ENCODE results near the gene POLR2C. TPM values are rescaled to one million over a fixed set of nuclear protein-coding genes. Genes with fewer than 3 reads are reported as not detected.
A peak's percentile ranks its signal among the peaks of the same experiment; 100 is the strongest.
"Not testable (repeated sequence)": the region's sequence is repeated elsewhere in the genome, so short reads cannot be mapped to it uniquely, and the experiment has no call there.

Gene POLR2C
- 126 TPM for total RNA-seq

DNA sequence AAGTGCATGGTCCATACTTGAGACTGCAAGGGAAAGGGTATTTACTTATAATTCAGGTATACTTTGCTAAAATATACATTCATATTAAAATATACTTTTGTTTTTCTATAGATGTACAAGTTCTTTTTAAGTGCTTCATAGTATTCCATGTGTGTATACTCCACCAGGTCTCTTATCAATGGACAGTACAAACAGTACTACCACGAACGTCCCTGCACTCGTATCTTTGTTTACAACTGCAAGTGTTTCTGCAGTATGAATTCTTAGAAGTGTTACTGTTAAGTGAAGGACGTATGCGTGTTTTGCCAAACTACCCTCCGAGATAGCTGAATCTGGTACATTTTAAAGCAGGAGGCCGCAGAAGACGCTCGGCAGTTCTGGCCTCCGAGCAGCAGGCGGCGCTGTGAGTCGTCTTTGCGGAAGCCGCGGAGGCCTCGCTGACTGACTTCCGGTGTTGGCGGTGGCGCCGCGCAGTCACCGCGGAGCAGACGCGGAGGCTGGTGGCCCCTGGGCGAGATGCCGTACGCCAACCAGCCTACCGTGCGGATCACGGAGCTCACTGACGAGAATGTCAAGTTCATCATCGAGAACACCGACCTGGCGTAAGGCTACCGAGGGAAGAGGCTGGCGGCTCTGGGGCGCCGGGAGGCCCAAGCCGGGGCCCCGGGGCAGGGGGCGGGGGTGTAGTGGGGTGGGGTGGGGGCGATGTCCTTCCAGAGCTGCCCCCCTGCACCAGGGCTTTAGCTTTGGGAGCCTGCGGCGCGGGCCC is at the start of gene POLR2C:
POLR2C (plus strand) TSS at position 471 of the 769 bp plus-strand sequence; CDS start at position 517, 46 bp downstream.
- DNase-seq (ENCODE audit: low read depth in 2 of 3, low spot score in 2 of 3) = peak; percentile 88 to 92 (median 91)

DNA sequence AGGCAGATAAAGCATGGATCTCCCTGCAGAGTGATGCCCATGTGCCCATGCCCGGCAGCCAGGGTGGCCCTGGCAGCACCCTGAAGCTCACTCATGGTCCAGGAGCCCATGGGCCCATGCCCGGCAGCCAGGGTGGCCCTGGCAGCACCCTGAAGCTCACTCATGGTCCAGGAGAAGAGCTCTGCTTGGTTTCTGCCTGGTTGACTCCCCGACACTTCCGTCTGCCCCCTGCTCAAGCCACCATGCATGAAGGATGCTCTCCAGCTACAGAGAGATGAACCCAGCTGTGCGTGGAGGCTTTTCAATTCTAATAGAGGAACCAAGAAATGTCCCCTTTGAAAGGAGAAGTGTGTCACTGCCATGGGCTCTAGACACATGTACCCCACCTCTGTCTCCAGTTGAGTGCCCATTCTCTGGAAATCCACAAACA is 49.2 kb upstream of the POLR2C start:
- DNase-seq (ENCODE audit: low read depth in 2 of 3, low spot score in 2 of 3) = no peak

DNA sequence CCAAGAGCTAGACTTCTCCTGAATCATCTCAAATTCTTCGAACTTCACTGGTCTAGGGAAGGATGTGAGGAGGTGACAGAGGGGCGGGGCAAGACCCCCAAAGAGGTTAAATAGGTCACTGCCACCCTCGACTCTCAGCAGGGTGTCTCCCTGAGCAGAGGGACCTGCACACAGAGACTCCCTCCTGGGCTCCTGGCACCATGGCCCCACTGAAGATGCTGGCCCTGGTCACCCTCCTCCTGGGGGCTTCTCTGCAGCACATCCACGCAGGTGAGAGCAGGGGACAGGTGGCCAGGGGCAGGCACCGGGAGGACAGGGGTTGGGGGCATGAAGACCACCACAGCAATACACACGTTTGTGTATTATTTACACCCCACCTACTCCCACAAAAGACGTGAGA is 48.7 kb upstream of the POLR2C start:
- no peak for DNase-seq (ENCODE audit: low read depth in 2 of 3, low spot score in 2 of 3)

DNA sequence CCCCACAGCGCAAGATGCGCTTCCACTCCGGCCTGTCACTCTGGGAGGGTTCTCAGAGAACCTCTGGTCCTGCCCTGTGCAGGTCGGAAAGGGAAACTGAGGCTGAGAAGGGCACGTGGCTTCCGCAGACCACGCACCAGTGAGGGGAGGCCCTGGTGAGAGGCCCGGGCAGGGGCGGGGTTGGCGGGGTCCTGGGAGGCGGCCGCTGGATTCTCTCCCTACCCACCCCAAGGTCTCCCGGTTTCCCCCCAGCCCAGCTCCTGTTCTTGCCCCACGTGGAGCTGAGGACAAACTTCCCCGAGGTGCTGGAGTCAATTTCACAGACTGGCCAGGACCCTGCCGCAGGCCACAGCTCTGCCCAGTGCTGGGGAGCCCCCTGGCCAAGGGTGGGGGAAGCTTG is 46.4 kb upstream of the POLR2C start:
- DNase-seq (ENCODE audit: low read depth in 2 of 3, low spot score in 2 of 3) = no peak

DNA sequence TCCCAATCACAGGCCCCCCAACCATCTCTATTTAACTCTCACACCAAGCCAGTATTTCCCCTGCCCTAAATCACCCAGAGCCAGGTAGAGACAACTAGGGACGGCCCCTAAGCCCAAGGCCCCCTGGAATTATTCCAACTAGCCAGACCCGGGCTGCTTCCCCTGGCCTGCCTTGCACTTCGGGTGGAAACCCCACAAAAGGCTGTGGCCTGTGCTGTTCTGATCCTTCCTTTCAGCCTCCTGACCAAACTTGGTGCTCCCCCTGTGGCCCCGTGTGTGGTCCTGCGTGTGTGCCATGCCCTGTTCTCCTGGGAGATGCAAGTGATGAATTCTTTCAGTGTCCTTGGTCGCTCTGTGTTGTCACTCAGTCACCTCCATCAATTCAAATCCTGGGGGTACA is 43.0 kb upstream of the POLR2C start:
- no peak for DNase-seq (ENCODE audit: low read depth in 2 of 3, low spot score in 2 of 3)

DNA sequence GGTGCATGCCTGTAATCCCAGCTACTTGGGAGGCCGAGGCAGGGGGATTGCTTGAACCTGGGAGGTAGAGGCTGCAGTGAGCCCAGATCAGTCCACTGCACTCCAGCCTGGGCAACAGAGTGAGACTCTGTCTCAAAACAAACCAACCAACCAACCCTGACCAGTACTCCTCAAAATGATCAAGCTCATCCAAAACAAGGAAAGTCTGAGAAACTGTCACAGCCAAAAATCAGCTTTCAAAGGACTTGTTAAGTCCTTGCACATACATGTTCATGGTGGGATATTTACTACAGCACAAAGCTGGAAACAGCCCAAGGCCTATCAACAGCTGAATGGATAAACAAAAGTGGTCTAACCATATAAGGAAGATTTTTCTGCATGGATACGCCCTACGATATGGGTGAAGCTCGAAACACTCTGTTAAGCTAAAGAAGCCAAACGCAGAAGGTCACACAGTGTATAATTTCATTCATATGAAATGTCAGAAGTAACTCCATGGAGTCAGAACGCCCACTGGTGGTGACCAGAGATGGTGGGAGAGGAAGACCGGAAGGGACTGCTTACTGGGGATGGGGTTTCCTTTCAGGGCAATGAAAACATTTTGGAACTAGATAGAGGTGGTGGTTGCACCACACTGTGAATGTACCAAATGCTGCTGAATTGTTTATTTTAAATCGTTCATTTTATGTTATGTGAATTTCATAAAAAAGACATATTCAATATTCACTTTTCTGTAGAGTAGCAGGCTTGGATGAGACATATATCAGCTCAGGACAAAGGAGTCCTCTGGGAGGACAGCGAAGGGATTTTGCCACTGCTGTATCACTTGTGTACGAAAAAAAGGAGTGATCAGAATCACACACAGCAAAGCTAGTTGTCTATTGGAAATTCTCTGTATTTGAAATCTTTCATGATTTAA is 40.2 kb upstream of the POLR2C start:
- peak in 1 of 3 donors; percentile 27 for DNase-seq (ENCODE audit: low read depth in 2 of 3, low spot score in 2 of 3)

DNA sequence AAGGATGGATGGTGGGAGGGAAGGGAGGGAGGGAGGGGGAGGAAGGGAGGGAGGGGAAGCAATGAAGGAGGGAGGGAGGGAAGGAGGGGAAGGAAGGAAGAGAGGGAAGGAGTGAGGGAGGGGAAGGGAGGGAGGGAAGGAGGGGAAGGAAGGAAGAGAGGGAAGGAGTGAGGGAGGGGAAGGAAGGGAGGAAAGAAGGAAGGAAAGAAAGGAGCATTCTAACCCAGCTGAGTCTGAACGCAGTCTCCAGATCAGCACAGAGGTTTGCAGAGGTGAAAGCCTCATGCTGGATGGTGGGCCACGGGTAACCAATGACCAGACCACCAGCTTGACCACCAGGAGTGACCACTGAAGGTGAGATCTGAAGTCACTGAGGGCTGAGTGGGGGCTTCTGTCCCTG is 39.3 kb upstream of the POLR2C start:
- DNase-seq (ENCODE audit: low read depth in 2 of 3, low spot score in 2 of 3) = no peak

DNA sequence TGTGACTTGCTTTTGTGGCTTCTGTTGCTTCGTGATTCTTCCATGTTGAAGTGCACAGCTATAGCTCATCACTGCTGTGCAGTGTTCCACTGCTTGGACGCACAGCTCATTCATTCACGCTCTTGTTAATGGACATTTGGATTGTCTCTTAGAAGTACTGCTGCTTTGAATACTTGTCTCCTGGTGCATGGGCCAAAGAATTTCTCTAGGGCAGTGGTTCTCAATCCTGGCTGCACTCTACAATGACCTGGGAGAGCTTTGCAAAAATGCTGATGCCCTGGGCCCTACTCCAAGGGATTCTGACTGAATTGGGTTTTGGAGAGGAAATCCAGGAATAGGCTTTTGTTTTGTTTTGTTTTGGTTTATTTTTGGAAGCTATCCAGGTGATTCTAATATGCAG is 37.9 kb upstream of the POLR2C start:
- no peak for DNase-seq (ENCODE audit: low read depth in 2 of 3, low spot score in 2 of 3)

DNA sequence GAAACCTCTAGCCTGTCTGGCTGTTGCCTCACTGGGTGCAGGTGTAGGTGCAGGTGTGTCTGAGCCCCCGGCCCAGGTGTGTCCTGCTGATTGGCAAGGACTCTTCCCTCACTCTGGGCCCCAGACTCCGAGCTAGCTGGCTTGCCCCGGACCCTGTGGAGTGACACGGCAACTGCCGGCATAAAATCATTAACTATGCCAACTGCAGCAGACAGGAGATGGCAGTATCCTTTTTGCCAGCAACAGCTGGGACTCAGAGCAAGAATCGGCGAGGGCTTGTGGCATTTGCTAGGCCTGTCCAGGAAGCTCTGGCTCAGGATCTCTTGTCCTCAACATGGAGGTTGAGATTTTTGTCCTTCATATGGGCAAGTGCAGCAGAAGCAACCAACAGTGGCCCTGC is 36.1 kb upstream of the POLR2C start:
- DNase-seq (ENCODE audit: low read depth in 2 of 3, low spot score in 2 of 3) = no peak

DNA sequence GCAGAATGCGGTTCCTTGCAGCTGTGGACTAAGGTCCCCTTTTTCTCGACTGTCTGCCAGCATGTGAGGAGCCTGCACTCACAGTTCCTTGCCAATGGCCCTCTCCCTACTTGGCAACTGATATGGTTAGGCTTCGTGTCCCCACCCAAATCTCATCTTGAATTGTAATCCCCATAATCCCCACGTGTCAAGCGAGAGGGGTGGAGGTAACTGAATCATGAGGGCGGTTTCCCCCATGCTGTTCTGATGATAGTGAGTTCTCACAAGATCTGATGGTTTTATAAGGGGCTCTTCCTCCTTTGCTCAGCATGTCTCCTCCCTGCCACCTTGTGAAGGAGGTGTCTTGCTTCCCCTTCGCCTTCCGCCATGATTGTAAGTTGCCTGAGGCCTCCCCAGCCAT is 35.2 kb upstream of the POLR2C start:
- DNase-seq (ENCODE audit: low read depth in 2 of 3, low spot score in 2 of 3) = no peak

DNA sequence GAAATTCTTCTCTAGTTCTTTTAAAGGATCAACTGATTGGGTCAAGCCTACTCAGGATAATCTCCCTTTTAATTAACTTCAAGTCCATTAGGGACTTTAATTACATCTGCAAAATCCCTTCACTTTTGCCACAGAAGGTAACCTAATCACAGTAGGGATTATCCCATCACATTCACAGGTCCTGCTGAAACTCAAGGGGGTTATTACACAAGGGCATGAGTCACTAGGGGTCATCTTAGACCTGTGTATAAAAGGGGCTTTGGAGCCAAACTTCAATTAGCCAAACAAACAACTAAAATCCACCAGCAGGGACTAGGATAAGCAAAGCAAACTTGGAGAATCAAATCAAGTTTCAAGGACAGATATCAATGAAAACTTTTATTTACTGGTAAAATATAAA is 34.7 kb upstream of the POLR2C start:
- DNase-seq (ENCODE audit: low read depth in 2 of 3, low spot score in 2 of 3) = no peak

DNA sequence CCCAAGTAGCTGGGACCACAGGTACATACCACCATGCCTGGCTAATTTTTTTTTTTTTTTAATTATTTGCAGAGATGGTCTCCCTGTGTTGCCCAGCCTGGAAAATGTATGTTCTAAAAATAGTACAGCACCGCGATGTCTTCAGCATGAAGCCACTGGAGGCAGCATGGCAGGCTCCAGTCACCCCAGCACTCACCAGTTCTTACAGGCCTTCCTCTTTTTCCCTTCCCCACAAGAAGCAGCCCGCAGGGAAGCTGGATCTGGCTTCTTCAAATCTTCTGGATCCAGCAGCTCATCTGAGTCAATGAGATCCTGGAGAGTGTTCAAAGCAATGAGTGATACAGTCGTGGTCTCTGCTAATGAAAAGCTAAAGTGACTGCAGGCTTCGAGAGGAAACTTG is 31.5 kb upstream of the POLR2C start:
- DNase-seq (ENCODE audit: low read depth in 2 of 3, low spot score in 2 of 3) = no peak

DNA sequence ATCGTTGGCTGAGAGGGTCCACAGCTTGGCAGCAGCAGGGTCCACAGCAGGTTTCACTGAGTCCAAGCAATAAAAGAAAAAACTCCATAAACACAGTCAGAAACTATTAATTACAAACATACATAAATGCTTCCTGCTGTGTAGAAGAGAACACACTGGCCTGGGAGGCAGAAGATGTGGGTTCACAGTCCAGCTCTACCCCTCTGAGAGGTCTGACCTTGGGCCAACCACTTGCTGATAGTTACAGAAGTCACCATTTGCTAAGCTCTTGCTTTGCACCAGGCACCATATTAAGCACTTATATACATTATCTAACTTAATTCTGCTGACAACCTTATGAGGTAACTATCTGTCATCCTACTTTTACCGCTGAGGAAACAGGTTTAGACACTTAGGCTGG is 30.0 kb upstream of the POLR2C start:
- no peak for DNase-seq (ENCODE audit: low read depth in 2 of 3, low spot score in 2 of 3)

DNA sequence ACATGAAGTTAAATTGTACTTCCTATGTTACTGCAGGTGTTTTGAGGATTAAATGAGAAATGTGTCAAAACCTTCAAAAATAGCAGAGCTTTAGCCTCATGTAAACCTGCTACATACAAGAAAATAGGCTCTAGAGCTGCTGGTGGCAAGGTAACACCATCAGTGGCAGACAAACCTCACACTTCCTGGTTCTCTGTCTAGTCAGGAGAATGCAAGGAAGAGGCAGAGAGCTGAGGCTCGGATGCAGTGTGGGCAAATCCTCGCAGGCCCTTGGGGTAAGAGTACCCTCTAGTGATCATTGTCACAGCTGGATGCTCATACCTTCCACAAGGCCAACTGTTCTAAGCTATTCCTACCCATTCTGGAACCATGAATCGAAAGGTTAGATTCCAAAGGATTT is 29.5 kb upstream of the POLR2C start:
- no peak for DNase-seq (ENCODE audit: low read depth in 2 of 3, low spot score in 2 of 3)

DNA sequence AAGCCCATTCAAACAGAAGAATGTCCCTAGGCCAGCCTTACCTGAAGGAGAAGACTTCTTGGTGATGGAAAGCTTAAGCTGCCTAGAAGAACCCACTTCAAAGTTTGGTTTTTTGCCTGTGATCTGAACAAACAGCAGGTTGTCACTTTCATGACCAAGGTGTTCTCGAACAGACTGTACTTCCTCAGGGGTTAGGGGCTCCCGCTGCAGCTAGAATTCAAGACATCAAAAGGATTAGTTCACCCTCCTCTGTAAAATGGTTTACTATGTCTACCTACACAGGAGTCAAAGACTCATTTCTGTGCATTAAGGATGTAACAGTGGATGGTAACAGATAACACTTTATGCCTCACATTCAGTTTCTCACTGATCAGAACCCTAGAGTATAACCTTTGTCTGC is 28.5 kb upstream of the POLR2C start:
- DNase-seq (ENCODE audit: low read depth in 2 of 3, low spot score in 2 of 3) = no peak

DNA sequence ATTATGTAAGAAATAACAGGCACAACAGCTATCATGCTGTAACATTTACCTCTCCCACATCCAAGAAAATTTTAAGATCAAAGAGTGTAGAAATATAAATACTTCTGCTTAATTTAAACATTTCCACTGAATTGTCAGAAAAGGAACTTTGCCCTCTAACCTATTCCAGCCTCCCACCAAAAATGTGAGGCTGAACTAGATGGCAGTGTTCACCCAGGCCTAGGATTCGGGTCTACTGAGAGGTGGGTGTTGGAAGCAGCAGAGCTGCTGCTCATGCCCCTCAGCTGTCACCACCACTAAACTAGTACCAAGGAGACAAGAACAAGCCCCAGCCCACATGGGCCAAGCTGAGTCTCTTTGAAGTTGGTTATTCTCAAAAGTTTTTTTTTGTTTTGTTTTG is 26.6 kb upstream of the POLR2C start:
- DNase-seq (ENCODE audit: low read depth in 2 of 3, low spot score in 2 of 3) = no peak

DNA sequence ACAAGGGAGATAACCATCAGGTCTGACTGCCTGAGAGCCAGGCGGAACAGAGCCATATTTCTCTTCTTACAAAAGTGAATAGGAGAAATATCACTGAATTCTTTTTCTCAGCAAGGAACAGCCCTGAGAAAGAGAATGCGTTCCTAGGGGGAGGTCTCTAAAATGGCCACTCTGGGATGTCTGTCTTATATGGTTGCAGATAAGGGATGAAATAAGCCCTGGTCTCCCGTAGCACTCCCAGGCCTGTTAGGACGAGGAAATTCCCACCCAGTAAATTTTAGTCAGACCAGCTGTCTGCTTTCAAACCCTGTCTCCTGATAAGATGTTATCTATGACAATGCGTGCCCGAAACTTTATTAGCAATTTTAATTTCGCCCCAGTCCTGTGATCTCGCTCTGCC is 22.5 kb upstream of the POLR2C start:
- DNase-seq (ENCODE audit: low read depth in 2 of 3, low spot score in 2 of 3) = not testable (repeated sequence)

DNA sequence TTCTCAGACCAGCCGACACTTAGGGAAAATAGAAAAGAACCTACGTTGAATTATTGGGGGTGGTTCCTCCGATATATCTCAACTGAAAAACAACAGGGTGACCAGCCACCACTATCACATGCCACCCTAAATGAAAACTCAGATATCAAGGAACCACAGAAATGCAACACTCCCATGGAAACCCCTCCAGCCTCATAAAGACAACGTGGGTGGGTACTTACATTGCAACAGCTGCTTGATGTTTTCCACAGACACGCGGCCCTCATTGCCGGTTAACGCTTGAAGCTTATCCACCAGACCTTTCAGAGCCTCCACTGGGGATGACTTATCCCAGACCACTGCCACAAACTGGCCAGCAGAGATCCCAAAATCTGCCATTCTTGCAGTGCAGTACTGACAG is 21.9 kb upstream of the POLR2C start:
- DNase-seq (ENCODE audit: low read depth in 2 of 3, low spot score in 2 of 3) = not testable (repeated sequence)

DNA sequence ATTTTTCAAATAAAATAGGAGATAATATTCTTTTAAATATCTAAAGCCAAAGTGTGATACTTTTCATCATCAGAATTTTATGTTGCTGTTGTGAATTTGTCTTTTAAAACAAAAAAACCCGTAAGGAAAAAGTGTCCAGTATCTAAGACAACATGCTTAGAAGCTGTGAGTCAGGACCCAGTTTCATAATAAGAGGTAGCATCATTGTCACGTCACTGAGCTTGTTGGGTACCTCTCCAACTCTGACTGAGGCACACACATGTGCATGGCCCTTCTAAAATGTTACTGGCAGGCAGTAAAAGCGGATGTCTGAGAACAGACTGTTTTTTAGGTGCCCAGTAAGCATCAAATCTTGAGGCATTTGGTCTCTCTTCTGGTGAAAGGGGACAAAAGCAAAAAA is 17.8 kb upstream of the POLR2C start:
- DNase-seq (ENCODE audit: low read depth in 2 of 3, low spot score in 2 of 3) = no peak

DNA sequence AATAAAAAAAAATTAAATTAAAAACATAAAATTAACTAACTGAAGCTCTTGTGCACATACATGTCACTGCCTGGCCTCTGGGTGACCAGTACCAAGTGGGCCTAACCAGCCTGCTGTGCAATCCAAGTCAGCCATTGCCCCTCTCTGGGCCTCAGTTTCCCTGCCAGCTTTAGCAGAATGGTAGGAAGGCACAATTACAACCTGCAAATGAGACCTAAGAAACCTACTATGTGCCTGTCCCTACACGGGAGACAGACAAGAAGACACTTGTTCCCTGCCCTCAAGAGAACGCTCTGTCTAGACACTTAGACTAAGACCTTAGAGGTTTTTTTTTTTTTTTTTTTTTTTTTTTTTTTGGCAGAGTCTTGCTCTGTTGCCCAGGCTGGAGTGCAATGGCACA is 17.0 kb upstream of the POLR2C start:
- DNase-seq (ENCODE audit: low read depth in 2 of 3, low spot score in 2 of 3) = no peak

DNA sequence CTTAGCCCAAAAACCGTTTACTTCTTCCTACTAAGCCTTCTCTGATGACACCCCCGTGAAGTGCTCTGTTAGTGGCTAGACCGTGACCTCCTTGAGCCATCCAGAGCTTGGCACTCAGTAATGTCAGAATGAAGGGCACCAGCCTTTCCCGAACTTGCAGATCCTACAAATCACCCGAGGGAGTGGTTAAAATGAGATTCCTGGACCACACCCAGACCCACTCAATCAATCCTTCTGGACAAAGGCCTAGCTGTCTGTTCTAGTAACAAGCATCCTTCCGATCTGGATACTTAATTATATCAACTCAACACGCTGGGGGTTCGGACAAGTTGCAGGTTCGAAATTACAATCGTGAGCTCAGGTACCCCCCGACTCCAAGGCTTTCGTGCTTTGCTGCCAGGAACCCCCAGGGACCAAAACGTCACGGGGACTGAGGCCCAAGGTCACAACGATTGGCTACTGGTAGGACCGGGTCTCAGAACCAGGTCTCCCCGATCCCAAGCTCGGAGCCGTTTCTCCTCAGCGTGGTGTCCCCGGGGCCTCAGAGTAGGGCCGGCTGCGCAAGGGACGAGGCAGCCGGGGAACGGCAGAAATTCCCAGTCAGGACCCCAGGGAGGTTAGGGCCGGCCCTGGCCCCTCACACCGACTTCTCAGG is 15.8 kb upstream of the POLR2C start:
- DNase-seq (ENCODE audit: low read depth in 2 of 3, low spot score in 2 of 3) = peak; percentile 14 to 37 (median 24)

All from hematopoietic multipotent progenitor cell (in vitro differentiated cells).